GM20000 (cell line): ENCODE measurements around the gene SNX3.
A peak's percentile ranks its signal among the peaks of the same experiment; 100 is the strongest.

Experiments used
- DNase-seq: peaks from one replicate; pipeline ENCODE4 v3.0.0; 2012; ENCODE audit warnings: low spot score
- CTCF ChIP-seq: IDR thresholded peaks from 2 replicates; pipeline ENCODE4 v1.5.1; 2012; ENCODE audit warnings: mild to moderate bottlenecking, control low read depth; ENCODE audit errors: extremely low read depth, missing control alignments

The SNX3 gene

GRCh38 chr6:108169464-108170331 is 91.1 kb downstream of the SNX3 start:
- TF ChIP-seq CTCF, result no peak
- DNase-seq, result peak; percentile 27

GRCh38 chr6:108168501-108169463 is 92.1 kb downstream of the SNX3 start:
- peak; percentile 72 for DNase-seq
- no peak for TF ChIP-seq CTCF

- no peak for TF ChIP-seq CTCF
Observed at GRCh38 chr6:108168090-108168463, 92.8 kb downstream of the SNX3 start.

GRCh38 chr6:108167449-108168089 is 93.3 kb downstream of the SNX3 start:
- peak; percentile 52 for DNase-seq
- no peak for TF ChIP-seq CTCF

More at GRCh38 chr6:108168090-108168463, 92.8 kb downstream of the SNX3 start:
- DNase-seq, result peak; percentile 30

GRCh38 chr6:108166664-108167448 is 94.0 kb downstream of the SNX3 start:
- peak; percentile 42 for DNase-seq
- TF ChIP-seq CTCF, result no peak

GRCh38 chr6:108165714-108166663 is 94.9 kb downstream of the SNX3 start, which contains the start of gene NR2E1:
Gene NR2E1 (plus strand): TSS chr6:108166022. CDS start chr6:108166766, 744 bp downstream.
- no peak for TF ChIP-seq CTCF
- peak; percentile 34 for DNase-seq
